ENCODE data around the gene PRMT7. TPM values are rescaled to one million over a fixed set of nuclear protein-coding genes. Genes with fewer than 3 reads are reported as not detected.

Gene PRMT7
- total RNA-seq, 2 experiments from 2014 or later: 80.4 to 85.1 TPM

DNA sequence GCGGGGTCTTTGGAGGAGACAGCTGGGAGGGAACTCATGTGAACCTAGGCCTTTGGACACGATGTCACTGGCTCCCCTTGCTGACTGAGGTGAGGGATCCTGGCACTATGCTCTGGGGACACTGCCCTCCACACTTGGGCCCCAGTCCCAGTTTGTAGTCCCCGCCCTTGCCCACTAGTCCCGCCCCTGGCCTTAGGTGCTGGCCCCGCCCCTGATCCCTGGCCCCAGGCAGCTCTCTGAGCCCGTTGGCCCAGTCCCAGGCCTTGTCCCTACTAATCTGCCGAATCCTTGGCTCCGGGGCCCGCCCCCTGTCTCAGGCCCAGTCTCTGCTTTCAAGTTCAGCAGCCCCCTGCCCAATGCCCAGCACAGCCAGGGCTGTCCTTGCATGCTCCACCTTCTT lies 76.5 kb downstream of the PRMT7 start:
- TF ChIP-seq, protein P1, sequence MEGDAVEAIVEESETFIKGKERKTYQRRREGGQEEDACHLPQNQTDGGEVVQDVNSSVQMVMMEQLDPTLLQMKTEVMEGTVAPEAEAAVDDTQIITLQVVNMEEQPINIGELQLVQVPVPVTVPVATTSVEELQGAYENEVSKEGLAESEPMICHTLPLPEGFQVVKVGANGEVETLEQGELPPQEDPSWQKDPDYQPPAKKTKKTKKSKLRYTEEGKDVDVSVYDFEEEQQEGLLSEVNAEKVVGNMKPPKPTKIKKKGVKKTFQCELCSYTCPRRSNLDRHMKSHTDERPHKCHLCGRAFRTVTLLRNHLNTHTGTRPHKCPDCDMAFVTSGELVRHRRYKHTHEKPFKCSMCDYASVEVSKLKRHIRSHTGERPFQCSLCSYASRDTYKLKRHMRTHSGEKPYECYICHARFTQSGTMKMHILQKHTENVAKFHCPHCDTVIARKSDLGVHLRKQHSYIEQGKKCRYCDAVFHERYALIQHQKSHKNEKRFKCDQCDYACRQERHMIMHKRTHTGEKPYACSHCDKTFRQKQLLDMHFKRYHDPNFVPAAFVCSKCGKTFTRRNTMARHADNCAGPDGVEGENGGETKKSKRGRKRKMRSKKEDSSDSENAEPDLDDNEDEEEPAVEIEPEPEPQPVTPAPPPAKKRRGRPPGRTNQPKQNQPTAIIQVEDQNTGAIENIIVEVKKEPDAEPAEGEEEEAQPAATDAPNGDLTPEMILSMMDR (conservative IDR thresholded peaks at IDR 0.05; ENCODE audit: low read length): no peak
- TF ChIP-seq EZH2phosphoT487 (IDR thresholded peaks at IDR 0.05; ENCODE audit: borderline replicate concordance, low read depth, low read length): no peak
- ChIA-PET CTCF (ENCODE audit: unreplicated experiment) (no interaction called here), POLR2A (no interaction called here)

DNA sequence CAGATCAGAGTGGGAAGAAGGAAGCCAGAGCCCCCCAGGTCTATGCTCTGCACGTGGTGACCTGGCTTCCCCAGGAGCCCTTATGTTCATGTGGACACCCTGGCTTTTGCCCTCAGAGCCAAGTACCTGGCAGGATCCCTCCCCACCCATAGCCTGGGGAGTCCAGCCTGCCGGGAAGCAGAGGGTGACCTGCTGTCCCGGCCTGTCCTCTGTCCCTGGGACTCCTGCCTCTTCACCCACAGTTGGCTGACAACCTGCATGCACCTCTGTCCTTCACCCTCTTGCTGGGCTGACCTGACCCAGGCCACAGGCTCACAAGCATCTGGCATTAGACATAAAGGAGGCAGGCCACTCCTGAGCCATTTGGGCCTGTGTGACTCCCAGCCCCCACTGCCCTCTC lies 77.3 kb downstream of the PRMT7 start:
- Histone ChIP-seq H3K9me2 (ENCODE audit: insufficient read depth, low read length) (no peaks in the 10 kb centered on the region), H3K36me3 (ENCODE audit: insufficient read depth, low read length) (no peaks in the 10 kb centered on the region), H3K4me1 (ENCODE audit: insufficient read depth, low read length, poor library complexity, severe bottlenecking) (no peaks in the 10 kb centered on the region), H2AFZ (ENCODE audit: low read length) (no peak overlapping the region), H3K4me2 (ENCODE audit: low read length) (no peak overlapping the region), H3K27ac (ENCODE audit: low read depth, low read length, poor library complexity, severe bottlenecking) (no peak overlapping the region), H4K20me1 (ENCODE audit: insufficient read depth, low read length) (no peaks in the 10 kb centered on the region), H3K4me3 (ENCODE audit: low read depth, low read length, poor library complexity, severe bottlenecking) (no peak overlapping the region), H3K9me3 (ENCODE audit: low read length) (no peaks in the 10 kb centered on the region), H3K79me2 (ENCODE audit: insufficient read depth, low read depth, low read length) (no peaks in the 10 kb centered on the region)
- CTCF ChIA-PET (ENCODE audit: unreplicated experiment): no interaction called here
- no TSS peak for BruUV-seq (replicated peaks)
- no peak for DNase-seq (ENCODE audit: low spot score)
- TF ChIP-seq, protein P1 (conservative IDR thresholded peaks at IDR 0.05; ENCODE audit: low read length): no peak
- TF ChIP-seq EZH2phosphoT487 (IDR thresholded peaks at IDR 0.05; ENCODE audit: borderline replicate concordance, low read depth, low read length): no peak
- POLR2A ChIA-PET: interaction anchor here (1.1 kb wide), 1 partner anchor 221 kb away, joined by 3 read pairs; no protein-coding TSS in a partner anchor
- intact Hi-C loops (cut with micrococcal nuclease; ENCODE audit: unreplicated experiment): no loop called here

More for the DNA sequence above, 76.5 kb downstream of the PRMT7 start:
- no peaks in the 10 kb centered on the region for H3K9me3 ChIP-seq (ENCODE audit: low read length)
- intact Hi-C loops (cut with micrococcal nuclease; ENCODE audit: unreplicated experiment): no loop called here
- no peaks in the 10 kb centered on the region for H4K20me1 ChIP-seq (ENCODE audit: insufficient read depth, low read length)
- no peak overlapping the region for H2AFZ ChIP-seq (ENCODE audit: low read length)
- no peak overlapping the region for H3K27ac ChIP-seq (ENCODE audit: low read depth, low read length, poor library complexity, severe bottlenecking)
- no peak overlapping the region for H3K4me3 ChIP-seq (ENCODE audit: low read depth, low read length, poor library complexity, severe bottlenecking)
- no TSS peak for BruUV-seq (replicated peaks)
- H3K4me1 ChIP-seq (ENCODE audit: insufficient read depth, low read length, poor library complexity, severe bottlenecking): peaks cover 4% of the 10 kb centered on the region
- DNase-seq (ENCODE audit: low spot score): no peak
- no peak overlapping the region for H3K4me2 ChIP-seq (ENCODE audit: low read length)
- H3K9me2 ChIP-seq (ENCODE audit: insufficient read depth, low read length): no peaks in the 10 kb centered on the region
- no peaks in the 10 kb centered on the region for H3K79me2 ChIP-seq (ENCODE audit: insufficient read depth, low read depth, low read length)
- H3K36me3 ChIP-seq (ENCODE audit: insufficient read depth, low read length): no peaks in the 10 kb centered on the region

DNA sequence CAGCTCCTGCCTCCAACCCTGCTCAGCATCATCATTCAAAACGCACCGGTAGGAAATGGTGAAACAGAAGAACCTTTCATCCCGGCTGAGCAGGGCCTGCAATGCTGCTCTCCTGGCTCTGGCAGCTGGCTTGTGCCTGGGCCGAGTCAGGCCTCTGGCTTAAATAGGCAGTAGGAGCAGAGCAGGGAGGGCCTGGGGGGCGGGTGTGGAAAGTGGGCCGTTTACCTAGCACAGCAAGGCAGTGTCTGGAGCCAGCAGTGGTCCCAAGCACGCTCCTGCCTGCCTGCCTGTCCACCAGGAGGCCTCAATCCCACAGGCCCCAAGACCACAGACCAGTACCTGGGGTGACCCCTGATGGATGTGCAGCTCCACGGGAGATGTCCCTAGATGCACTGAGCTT lies 78.2 kb downstream of the PRMT7 start:
- H4K20me1 ChIP-seq (ENCODE audit: insufficient read depth, low read length): no peaks in the 10 kb centered on the region
- CTCF ChIA-PET (ENCODE audit: unreplicated experiment): no interaction called here
- POLR2A ChIA-PET: interaction anchor here (0.6 to 1.1 kb wide), 2 partner anchors 222 to 528 kb away, joined by 3 read pairs; no protein-coding TSS in a partner anchor
- H3K9me3 ChIP-seq (ENCODE audit: low read length): no peaks in the 10 kb centered on the region
- BruUV-seq (replicated peaks): no TSS peak
- H3K4me2 ChIP-seq (ENCODE audit: low read length): no peak overlapping the region
- H3K27ac ChIP-seq (ENCODE audit: low read depth, low read length, poor library complexity, severe bottlenecking): no peak overlapping the region
- DNase-seq (ENCODE audit: low spot score): no peak
- no peak overlapping the region for H3K4me3 ChIP-seq (ENCODE audit: low read depth, low read length, poor library complexity, severe bottlenecking)
- intact Hi-C loops (cut with micrococcal nuclease; ENCODE audit: unreplicated experiment): no loop called here
- no peak overlapping the region for H2AFZ ChIP-seq (ENCODE audit: low read length)
- no peaks in the 10 kb centered on the region for H3K9me2 ChIP-seq (ENCODE audit: insufficient read depth, low read length)
- H3K4me1 ChIP-seq (ENCODE audit: insufficient read depth, low read length, poor library complexity, severe bottlenecking): no peaks in the 10 kb centered on the region
- H3K36me3 ChIP-seq (ENCODE audit: insufficient read depth, low read length): no peaks in the 10 kb centered on the region
- TF ChIP-seq, protein P1 (conservative IDR thresholded peaks at IDR 0.05; ENCODE audit: low read length): no peak
- H3K79me2 ChIP-seq (ENCODE audit: insufficient read depth, low read depth, low read length): no peaks in the 10 kb centered on the region

All from OCI-LY7 (cell line).